Measurements from ENCODE around the gene SCN1B. TPM values are rescaled to one million over a fixed set of nuclear protein-coding genes. Genes with fewer than 3 reads are reported as not detected.

The SCN1B gene
- total and polyA plus RNA-seq, 12 donors, result 24.5 to 70.5 (median 41.5) TPM

DNA sequence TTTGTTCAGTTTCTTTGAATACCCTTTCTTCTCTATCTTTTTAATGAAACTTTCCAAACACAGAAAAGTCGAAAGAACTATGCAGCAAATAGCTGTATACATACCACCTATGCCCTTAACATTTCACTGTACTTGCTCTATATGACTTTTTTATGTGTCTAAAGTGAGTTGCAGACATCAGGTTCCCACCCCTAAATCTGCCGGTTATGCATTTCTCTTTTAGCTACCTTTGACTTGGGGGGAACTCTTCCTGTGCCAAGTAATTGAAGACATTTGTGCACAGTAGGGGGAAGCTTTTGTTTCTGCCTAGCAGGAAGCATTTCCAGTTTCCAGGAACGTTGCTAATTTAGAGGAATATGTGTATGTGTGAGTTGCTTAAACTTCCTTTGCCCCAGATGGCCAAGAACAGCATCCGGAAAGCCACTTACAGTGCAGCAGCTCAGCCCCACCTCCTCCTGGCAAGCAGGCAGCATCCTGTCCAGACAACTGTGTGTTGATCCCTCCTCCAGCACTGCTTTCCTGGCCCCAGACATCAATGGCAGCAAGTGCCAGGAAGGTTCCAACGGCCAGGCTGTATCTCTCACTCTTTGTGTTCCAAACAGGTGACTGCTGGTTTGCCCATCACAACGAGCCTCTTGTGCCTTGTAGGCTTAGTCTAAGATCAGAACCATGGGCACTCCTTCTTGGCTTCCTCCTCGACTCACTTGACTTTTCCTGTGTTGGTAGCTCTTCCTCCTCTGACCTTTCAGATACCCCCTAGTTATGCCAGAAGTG is 44.8 kb upstream of the SCN1B start:
- no peaks in the 10 kb centered on the region for H3K36me3 ChIP-seq
- WGBS, 2 donors, result 18 to 23% methylated on average over 7 of the region's 7 CpGs
- no peaks in the 10 kb centered on the region for H3K9me3 ChIP-seq
- peaks cover 3 to 30% (median 14%) of the 10 kb centered on the region in 9 donors for H3K4me1 ChIP-seq
- no peaks in the 10 kb centered on the region for H3K27me3 ChIP-seq
- DNase-seq (peak; percentile 61 to 78), ATAC-seq (peak; percentile 89 to 98 (median 97))
- no peak for TF ChIP-seq CTCF (IDR thresholded peaks at IDR 0.05)
- H3K4me3 ChIP-seq, result no peak overlapping the region
- peak overlapping the region in 9 of 10 donors; percentile 34 to 77 (median 61) for H3K27ac ChIP-seq
- intact Hi-C loops (cut with DNase I), result no loop called here

DNA sequence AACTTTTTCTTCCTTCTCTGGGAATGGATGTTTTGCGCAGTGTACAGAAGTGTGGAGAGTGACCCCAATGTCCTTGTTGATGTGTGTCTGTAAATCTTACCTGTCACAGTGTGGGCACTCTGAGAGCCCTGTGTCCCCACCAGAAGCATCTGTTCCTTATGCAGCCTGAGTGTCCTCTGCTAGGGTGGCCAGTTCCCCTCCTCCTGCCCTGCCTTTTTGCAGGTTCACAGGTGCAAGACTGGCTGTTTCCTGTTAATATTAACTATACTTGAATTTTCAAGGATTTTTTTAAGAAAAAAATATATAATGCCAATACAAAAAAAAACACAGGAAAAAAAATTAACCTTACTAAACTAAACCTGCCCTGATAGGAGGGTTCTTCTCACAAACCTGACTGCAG is 42.2 kb upstream of the SCN1B start:
- ATAC-seq, result no peak
- Histone ChIP-seq H3K27me3 (no peaks in the 10 kb centered on the region), H3K36me3 (no peaks in the 10 kb centered on the region), H3K27ac (no peak overlapping the region), H3K9me3 (no peaks in the 10 kb centered on the region), H3K4me3 (no peak overlapping the region), H3K4me1 (peaks cover 3 to 30% (median 14%) of the 10 kb centered on the region in 9 donors)
- WGBS, 2 donors, result 96 to 98% methylated on average over 1 of the region's 1 CpG
- no peak for TF ChIP-seq CTCF (IDR thresholded peaks at IDR 0.05)
- intact Hi-C loops (cut with DNase I), result no loop called here
- no peak for DNase-seq

DNA sequence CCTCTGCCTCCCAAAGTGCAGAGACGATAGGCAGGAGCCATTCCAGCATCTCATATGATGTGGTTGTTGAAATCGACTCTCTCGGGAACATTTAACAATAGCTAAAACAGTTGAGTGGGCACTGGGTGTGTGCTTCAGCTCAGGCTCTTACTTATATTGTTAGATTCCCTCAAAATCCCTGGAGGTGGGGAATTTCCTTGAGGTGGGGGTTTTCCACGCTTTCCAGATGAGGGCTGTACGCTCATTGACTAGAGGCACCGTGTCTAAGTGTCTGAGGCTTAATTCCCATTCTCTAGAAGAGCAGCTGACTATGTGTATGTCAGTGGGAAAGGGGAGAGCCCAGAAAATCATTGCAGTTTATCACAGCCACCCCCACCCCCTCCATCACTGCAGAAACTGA is 41.0 kb upstream of the SCN1B start:
- WGBS, 2 donors, result 62 to 65% methylated on average over 6 of the region's 6 CpGs
- DNase-seq (no peak), ATAC-seq (no peak)
- H3K9me3 ChIP-seq, result no peaks in the 10 kb centered on the region
- H3K4me1 ChIP-seq, result peaks cover 6 to 35% (median 20%) of the 10 kb centered on the region in 9 donors
- no peaks in the 10 kb centered on the region for H3K36me3 ChIP-seq
- TF ChIP-seq CTCF (IDR thresholded peaks at IDR 0.05), result no peak
- intact Hi-C loops (cut with DNase I), result no loop called here
- peak overlapping the region in 1 of 10 donors; percentile 20 for H3K27ac ChIP-seq
- H3K27me3 ChIP-seq, result no peaks in the 10 kb centered on the region
- no peak overlapping the region for H3K4me3 ChIP-seq

- Histone ChIP-seq H3K27ac (no peak overlapping the region), H3K36me3 (no peaks in the 10 kb centered on the region), H3K9me3 (no peaks in the 10 kb centered on the region), H3K4me3 (no peak overlapping the region), H3K27me3 (no peaks in the 10 kb centered on the region), H3K4me1 (peaks cover 6 to 39% (median 24%) of the 10 kb centered on the region in 9 donors)
- intact Hi-C loops (cut with DNase I), result no loop called here
- TF ChIP-seq CTCF (IDR thresholded peaks at IDR 0.05), result no peak
- 89 to 92% methylated on average over 13 of the region's 13 CpGs for WGBS, 2 donors
- DNase-seq, result no peak
- no peak for ATAC-seq
These were observed 39.6 kb upstream of the SCN1B start for GRCh38 chr19:34990578-34991192.
